HG03103 (cell line): ENCODE results near the gene C16orf82.
"Not testable (repeated sequence)": the region's sequence is repeated elsewhere in the genome, so short reads cannot be mapped to it uniquely, and the experiment has no call there.

ENCODE experiments used
- ATAC-seq: cut with Tn5 transposase; IDR thresholded peaks from one replicate; pipeline ENCODE4 v1.9.1; 2021; ENCODE audit warnings: low read depth; ENCODE audit not compliant: unreplicated experiment

The C16orf82 gene

DNA sequence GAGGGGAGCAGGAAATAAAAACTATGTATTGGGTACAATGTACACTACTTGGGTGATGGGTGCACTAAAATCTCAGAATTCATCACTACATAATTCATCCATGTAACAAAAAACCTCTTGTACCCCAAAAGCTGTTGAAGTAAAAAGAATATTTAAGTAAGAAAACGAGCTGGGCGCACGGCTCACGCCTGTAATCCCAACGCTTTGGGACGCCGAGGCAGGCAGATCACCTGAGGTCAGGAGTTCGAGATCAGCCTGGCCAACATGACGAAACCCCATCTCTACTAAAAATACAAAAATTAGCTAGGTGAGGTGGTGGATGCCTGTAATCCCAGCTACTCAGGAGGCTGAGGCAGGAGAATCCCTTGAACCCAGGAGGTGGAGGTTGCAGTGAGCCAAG, 19.3 kb downstream of the C16orf82 start:
- not testable (repeated sequence) for ATAC-seq

DNA sequence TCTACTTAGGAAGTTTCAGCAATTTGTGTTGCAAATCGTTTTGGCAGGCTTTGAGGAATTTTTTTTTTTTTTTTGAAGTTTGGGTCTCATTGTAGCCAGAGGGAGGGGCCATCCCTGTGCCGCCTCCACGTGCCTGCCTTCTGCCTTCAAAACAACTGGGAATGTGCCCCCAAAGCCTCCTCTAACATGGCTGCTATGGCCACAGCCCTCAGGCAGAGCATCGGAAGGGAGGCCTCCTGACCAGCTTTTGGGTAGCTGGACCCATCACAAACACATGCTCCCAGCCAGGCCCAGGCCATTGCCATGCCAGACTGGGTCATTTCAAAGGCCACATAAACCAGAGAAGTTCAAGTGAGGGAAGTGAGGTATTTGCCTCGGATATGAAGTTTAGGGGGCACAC, 21.5 kb downstream of the C16orf82 start:
- no peak for ATAC-seq

DNA sequence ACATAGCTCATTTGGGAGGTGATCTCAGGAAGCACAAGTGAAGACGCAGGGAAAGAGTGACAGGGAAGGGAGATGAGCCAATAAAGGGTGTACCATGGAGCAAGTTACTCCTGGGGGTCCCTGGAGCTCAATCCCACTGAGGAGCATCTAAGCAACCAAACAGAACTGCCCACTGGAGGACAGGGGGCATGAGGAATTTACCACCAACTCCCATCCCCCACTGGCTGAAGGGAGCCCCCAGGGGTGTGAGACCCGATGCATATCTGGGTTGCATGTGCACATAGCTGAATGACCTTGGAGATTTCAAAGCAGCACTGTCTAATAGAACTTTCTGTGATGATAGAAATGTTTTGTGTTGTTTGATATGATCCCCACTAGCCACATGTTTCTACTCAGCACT, 29.6 kb downstream of the C16orf82 start:
- no peak for ATAC-seq

DNA sequence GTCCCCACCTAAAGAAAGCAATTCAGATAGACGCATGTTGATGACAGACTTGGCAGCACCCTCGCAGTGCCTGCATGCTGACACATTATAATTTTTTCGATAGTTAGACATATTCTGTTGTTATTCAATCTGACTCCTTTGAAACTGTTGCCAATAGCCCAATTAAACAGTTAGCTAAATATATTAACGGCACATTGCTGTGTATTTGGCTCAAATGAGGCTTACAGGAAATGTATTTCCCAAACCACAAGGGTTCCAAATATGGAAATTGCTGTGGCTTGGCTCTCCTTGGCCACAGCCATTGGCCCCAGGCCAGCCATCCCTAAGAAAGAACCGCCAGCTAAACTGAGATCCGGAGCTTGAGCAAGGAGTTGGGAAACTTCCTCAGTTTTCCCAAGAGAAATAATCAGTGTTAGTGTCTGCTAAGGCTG, 31.1 kb downstream of the C16orf82 start:
- ATAC-seq: no peak

DNA sequence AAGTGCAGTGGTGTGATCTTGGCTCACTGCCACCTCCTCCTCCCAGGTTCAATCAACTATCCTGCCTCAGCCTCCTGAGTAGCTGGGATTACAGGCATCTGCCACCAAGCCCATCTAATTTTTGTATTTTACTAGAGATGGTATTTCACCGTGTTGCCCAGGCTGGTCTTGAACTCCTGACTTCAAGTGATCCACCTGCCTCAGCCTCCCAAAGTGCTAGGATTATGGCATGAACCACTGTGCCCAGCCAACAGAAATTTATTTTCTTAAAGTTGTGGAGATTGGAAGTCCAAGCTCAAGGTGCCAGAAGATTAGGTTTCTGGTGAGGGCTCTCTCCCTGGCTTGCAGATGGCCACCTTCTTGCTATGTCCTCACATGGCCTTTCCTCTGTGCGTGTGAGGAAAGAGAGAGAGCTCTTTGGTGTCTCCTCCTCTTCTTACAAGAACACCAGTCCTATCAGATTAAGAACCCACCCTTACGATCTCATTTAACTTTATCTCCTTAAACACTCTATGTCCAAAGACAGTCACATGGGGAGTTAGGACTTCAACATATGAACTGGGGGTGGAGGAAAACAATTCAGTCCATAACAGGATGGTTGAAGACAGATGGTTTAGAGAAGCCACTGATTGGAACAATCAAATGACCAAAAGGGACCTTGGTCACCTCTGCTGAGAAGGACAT, 31.8 kb downstream of the C16orf82 start:
- ATAC-seq: no peak

DNA sequence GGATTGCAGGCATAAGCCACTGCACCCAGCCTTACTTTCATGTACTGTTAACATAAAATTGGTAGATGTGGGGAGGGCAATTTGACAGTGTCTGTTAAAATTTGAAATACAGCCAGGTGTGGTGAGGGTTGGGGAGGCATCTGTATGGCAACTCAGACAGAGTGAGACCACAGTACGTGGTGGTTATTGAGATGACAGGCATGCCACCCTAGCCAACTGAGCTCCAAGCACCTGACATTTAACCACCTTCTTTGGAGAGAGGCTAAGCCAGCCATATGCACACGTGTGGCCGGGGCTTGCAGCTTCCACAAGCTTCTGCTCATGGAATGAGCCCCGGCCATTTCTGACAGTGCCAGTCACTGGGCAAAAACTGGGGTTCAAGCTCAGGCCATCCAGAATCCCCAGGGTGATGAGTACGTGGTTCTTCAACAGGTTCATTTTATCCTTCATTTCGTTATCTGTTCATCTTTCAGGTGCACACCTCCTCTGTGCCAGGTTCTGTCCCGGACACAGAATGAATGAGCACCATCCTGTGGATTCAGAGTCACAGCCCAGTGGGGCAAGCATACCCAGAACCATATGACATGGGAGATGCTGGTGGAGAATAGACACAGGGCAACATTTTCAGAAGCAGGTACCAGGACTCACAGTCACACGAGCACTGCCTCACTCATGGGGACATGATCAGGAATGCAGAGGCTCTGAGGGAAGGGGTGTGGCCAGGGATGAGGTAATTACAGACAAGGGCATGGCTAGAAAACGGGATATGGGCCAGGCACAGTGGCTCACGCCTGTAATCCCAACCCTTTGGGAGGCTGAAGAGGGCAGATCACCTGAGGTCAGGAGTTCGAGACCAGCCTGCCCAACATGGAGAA, 36.2 kb downstream of the C16orf82 start:
- no peak for ATAC-seq

DNA sequence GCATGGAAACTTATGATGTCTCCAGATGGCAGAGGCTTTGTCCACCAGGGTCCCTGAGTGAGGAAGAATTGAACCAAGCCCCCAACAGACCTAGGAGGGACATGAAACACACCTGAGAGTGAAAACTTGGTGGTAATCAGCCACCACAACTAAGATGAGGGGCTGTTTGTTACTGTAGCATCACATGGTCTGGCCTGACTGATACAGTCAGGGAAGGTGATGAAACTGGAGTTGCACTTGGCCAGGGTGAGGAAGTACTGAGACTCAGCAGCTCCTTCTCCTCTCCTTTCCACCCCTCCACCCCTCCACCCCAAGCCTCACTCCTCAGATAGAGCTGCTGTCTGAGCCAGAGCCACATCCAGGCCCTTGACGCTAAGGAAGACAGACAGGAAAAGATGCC, 37.2 kb downstream of the C16orf82 start:
- ATAC-seq: no peak

DNA sequence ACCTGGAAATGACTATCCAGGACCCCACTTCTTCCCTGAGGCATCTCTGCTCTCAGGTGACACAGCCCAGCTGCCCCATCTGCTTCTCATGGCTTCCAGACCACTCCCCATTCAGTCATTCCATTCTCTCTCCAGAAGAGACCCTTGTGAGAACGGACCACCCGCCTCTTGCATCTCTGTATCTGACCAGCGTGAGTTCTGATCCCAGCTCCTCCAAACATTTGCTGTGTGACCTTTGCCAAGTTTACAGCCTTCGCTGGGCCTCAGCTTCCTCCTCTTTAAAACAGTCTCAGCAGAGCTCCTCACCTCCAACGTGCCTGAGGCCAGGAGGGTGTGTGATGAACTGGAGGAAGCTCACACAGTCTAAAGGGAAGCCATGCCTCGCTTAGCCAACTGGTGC, 39.6 kb downstream of the C16orf82 start:
- ATAC-seq: no peak

DNA sequence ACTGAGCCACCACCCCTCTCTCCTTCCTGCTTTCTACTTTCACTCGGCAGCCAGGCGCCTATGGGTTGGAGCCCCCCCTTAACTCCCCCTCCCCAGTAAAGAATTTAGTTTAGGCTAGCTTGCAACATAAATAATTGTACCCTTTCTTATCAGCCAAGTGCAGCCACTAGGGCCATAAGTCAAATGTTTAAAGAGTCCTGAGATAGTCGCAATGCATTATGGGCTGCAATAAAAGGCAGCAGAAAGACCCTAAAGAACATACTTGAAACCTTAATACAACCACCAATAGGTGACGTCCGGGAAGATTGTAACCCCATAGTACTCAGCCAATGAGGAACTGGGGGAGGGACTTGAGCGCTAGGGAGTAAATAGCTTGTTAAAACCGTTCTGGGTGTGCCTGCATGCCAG, 40.5 kb downstream of the C16orf82 start:
- ATAC-seq: no peak

DNA sequence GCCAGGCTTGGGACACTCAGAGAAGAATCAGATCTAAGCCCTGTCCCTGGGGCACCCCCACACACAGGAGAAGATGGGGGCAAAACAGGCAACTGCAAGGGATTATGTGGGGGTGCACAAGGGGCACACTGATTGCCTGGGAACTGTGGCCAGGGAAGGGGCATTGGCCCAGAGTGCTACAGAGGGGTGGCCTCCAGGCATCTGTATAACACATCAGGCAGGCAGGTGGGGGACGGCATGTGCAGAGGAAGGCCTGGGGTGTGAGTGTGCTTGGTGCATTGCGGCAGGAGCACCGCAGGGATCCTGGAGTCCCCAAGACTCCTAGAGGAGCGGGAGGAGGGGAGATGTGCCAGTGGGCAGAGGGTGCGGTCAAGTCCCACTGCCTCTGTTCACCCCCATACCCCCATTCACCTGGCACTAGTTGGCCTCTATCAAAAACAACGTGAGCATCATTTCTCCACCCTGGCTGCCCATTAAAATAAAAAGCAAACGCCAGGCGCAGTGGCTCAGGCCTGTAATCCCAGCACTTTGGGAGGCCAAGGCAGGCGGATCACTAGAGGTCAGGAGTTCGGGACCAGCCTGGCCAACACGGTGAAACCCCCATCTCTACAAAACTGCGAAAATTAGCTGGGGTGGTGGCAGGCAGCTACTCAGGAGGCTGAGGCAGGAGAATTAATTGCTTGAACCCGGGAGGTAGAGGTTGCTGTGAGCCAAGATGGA, 41.5 kb downstream of the C16orf82 start:
- ATAC-seq: no peak

DNA sequence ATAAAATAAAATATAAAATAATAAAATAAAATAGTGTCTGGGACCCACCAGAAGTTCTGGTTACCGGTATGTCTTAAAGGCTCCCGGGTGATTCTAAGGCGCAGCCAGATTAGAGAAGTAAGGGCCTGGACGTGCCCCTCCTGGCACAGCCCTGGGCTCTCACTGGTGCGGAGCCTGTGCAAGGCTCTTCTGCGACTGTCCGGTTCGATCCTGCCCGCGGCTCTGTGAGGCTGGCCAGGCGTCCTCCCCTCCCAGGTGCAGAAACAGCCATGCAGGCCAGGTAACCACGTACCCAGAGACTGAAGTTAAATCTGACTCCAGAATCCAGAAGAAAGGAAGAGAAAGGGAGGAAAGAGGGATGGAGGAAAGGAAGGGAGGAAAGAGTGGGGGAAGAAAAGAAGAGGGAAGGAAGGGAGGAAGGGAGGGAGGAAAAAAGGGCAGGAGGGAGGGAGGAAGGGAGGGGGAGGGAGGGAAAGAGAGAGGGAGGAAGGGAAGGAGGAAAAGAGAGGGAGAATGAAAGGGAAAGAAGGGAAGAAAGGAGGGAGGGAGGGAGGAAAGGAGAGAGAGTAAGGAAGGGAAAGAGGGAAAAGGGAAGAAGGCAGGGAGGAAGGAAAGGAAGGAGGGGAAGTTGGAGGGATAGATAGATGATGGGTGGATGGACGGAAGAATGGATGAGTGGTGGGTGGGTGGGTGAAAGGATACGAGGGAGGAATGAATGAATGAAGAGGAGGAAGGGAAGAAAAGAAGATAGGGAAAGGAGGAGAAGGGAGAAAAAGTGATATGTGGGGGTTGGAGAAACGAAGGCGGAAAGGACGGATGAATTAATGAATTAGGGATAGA, 42.3 kb downstream of the C16orf82 start:
- ATAC-seq: no peak

DNA sequence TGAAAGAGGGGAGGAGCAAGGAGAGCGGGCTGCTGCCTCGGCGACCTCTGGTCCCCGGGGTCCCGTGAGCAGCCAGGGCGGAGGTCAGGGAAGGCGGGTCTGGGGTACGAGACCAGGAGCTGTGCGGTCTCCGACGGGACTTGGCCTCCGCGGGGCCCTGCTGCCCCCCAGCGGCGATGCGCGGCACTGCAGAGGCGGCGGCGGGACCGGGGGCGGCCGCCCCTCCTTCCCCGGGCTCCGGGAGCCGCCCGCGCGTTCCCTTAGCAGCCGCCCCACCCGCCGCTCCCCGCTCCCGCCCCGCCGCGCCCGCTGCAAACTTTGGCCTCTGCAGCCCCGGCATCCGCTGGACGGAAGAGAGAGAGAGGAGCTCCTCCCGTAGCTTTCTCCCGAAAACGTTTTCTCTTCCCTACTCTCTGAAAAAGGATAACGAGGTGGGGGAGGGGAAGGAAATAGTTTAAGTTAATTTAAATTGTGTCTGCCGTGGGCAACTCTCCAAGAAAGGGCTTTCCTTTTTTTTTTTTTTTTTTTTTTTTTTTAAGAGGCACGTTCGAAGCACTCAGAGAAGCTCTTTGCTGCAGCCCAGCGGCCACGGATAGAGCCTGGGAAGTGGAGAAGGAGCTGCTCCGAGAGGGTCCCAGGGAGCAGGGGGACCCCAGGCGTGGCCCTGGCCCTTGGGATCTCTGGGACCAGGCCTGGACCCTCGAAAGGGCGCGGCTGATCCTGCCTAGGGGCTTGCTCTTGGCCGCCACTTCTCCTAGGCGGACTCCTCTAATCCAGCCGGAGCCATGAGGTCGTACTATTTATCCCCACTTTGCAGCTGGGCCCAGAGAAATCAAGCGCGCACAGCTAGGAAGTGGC, 43.2 kb downstream of the C16orf82 start:
- no peak for ATAC-seq

DNA sequence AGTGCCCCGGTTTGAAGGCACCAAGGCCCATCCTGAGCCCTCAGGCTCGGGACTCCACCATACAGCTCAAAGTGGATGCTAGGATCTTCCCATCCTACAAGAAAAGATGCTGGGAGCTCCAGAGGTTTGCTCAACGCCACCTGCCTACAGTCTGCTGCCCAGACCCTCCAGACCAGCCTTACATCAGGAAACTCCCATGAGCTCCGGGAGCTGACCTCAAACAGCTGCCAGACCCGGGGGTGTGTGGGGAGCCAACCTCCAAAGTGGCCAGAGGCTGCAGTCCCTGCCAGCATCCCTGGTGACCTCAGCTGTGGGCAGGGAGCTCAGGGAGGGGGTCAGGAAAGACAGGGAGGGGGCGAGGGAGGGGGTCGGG, 43.8 kb downstream of the C16orf82 start:
- no peak for ATAC-seq

DNA sequence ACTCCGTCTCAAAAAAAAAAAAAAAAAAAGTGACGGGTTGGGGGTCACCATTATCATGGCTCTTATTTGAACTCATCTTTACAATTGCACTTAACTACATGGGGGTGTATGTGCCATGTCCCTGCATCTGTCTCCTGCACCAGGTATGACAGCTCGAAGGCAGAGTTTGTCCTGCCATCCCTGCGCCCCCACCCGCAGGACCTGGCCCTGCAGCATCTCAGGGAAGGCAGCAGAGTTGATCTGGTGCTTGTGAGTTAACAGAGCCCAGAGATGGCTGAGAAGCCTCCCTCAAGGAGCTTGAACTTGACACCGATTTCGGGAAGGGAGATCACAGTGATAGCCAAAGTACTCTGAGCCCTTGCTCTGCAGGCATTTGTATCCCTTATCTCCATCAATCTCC, 44.8 kb downstream of the C16orf82 start:
- no peak for ATAC-seq

DNA sequence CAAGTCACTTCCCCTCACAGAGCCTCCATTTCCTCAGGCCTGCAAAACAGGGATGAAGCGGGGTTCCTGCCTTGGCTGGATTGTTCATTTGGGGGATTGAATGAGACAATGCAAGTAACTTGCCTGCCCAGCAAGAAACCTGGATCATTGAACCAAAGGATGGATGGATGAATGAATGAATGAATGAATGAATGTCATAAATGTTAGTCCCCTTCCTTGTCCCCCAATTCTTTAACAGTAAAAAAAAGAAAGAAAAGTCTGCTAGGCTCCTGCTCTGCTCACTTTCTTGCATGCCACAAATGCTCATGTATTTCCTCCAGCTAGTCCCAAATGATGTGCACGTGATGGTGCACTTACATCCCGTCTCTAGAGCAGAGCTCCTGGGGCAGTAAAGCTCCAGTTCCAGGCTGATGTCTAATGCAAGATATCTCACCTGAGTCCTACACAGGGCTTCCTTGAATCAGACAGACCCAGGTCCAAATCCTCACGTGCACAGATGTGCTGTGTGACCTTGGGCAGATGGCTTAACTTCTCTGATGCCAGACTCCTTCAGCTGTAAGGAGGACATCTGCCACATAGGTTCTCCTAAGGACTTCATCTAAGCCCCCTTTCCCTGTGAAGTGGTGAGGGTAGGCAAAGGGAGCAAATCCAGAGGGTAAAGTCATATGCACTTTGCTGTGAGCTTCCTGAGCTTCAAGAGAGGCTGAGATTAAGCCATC, 45.5 kb downstream of the C16orf82 start:
- ATAC-seq: no peak

DNA sequence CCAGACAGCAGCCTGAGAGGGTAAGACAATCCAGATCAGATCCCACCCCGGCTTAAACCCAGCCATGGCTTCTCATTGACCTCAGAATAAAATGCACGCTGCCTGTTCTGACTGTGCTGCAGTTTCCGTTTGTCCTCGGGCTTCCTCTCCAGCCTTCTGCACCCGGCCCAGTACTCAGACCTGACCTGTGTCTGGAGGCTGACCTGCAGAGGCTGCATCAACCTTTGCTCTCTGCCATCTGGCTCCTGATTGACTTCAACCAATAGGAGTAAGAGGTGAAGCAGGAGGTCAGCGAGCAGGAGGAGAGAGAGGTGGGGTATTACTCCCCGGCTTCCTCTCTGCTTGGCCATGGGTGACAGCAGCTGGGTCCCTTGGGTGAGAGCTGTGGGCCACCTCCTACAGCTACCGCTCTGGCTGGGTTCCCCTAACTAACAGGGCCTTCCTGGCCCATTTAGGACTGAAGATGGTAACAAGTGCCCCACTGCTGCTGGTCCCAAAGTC, 46.7 kb downstream of the C16orf82 start:
- ATAC-seq: peak; percentile 44

DNA sequence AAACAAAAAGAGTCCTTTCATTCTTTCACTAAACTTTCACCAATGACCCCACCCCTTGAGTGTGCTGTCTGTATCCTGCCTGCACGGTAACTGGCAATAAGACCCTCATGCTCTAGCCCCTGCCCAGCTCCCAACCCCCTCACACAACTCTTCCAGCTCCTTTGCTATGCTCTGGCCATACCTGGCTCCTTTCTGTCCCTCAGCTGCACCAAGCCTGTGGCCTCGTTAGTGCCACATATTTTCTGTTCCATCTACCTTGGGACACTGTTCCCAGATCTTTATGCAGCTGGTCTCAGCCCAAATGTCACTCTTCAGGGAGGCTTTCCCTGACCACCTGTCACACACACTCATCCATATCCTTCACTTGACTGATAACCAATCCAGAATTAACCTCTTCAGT, 47.3 kb downstream of the C16orf82 start:
- no peak for ATAC-seq

DNA sequence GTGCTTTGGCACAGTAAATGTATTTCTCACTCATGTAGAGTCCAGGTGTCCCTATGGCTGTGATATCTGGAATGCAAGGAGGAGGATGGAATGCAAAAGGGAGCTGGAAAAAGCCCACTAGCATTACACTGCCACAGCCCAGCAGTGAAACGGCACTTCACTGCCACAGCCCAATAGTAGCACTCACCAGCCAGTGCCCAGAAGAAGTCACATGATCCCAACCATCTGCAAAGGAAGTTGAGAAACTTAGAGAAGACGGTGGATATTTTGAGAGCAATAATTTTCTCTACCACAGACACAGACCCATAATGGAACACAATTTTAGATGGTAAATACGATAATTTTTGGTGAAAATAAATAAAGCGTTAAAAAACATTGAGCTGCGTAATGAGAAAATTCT, 51.8 kb downstream of the C16orf82 start:
- no peak for ATAC-seq
